Ovary (tissue), 3 donors: Measurements from ENCODE around the gene NFKBIZ.

Experiments used
- CTCF ChIP-seq, 3 donors: fragments of 450-650 bp in 2 of 3; fragments of 200-600 bp in 1 of 3; IDR thresholded peaks; one replicate each; pipeline versions ENCODE4 v1.5.1 to v1.8.0; 2016 to 2022; ENCODE audit warnings: antibody characterized with exemption in 3 of 3, mild to moderate bottlenecking in 1 of 3
- EP300 ChIP-seq: sonication (generic); formaldehyde crosslinking; IDR thresholded peaks from one replicate; pipeline ENCODE4 v1.6.1; 2017; ENCODE audit warnings: antibody characterized with exemption
- donor health status: DM: no; HTN: no; CAD: no.

GRCh38 chr3:101851850-101852714 is 2.8 kb downstream of the NFKBIZ start:
- TF ChIP-seq EP300 (no peak), CTCF (IDR thresholded peaks at IDR 0.05) (no peak)
